GM12878 (cell line): Measurements from ENCODE around the gene TIMM17B. TPM values are rescaled to one million over a fixed set of nuclear protein-coding genes. Genes with fewer than 3 reads are reported as not detected.

Experiments
- MTA2 ChIP-seq: fragments of 450-650 bp; IDR thresholded peaks from 2 replicates; pipeline ENCODE4 v1.6.1; 2016; ENCODE audit warnings: low read depth, mild to moderate bottlenecking, moderate library complexity
- NFYA ChIP-seq: IDR thresholded peaks from 2 replicates; pipeline ENCODE4 v1.6.1; 2011; ENCODE audit warnings: low read depth, mild to moderate bottlenecking, low read length, improper control_type of control experiment, borderline replicate concordance
- polyA plus RNA-seq, 11 experiments: library from polyadenylated mRNA; depleted of rRNA in 4 of 11; unstranded in 6 of 11; stranded (reverse) in 5 of 11; fragments of >200 nt; fragmentation: Nextera tagmentation in 4 of 11; fragmentation: Illumina TruSeq in 1 of 11; extraction: Ambion mirVana in 4 of 11; extraction: Trizol in 1 of 11; gene quantifications; 1 replicate in 1 of 11; 2 replicates in 10 of 11; pipeline versions ENCODE4 v1.2.1 to v1.2.3, GENCODE V29; 2011 to 2016; ENCODE audit warnings: inconsistent platforms in 2 of 11, missing spikeins in 2 of 11, low read depth in 1 of 11
- total RNA-seq, 4 experiments: library from RNA; depleted of rRNA in 3 of 4; stranded (reverse); fragments of >200 nt in 3 of 4; fragmentation: Illumina TruSeq in 1 of 4; extraction: Trizol in 1 of 4; gene quantifications; 2 replicates each; pipeline versions ENCODE4 v1.2.1 to v1.2.3, GENCODE V29; 2013 to 2021
- TF ChIP-seq, protein P1 (sequence below): fragments of 450-650 bp; IDR thresholded peaks from 2 replicates; pipeline ENCODE4 v1.6.1; 2017; ENCODE audit warnings: antibody characterized with exemption, mild to moderate bottlenecking, moderate library complexity
- TF ChIP-seq, protein P2 (sequence below): fragments of 450-650 bp; IDR thresholded peaks from 2 replicates; pipeline ENCODE4 v1.6.1; 2014; ENCODE audit warnings: mild to moderate bottlenecking
- TF ChIP-seq, protein P3 (sequence below): IDR thresholded peaks from 2 replicates; pipeline ENCODE4 v1.6.1; 2011; ENCODE audit warnings: mild to moderate bottlenecking, low read depth, low read length, moderate library complexity; ENCODE audit not compliant: insufficient replicate concordance
- TF ChIP-seq, protein P4 (sequence below): IDR thresholded peaks from 2 replicates; pipeline ENCODE4 v1.6.1; 2011; ENCODE audit warnings: low read depth, low read length, improper control_type of control experiment, borderline replicate concordance

Gene TIMM17B
- total and polyA plus RNA-seq, 10 of the 15 experiments (the other 5 are each of a cell fraction or from before 2014, with no cell fraction given), result 4.5 to 88.7 (median 47.5) TPM

DNA sequence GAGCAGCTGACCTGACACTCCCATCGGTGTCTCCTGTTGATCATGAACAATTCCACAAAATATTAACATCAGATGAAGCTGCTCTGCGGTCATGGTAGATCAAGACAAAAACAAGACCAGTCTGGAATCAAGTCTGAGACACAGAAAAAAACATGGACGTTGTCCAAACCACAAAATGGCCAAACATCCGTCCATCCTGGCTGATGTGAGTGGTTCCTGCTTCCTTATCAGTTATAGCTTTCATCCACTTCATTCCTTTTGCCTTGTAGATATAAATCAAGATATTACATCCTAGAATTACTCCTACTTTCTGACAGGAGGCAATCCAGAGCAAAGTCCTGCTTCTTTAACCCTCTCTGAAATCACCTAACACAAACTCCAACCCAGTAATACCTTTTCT is 33.4 kb downstream of the TIMM17B start (continued):
- TF ChIP-seq, protein P1, sequence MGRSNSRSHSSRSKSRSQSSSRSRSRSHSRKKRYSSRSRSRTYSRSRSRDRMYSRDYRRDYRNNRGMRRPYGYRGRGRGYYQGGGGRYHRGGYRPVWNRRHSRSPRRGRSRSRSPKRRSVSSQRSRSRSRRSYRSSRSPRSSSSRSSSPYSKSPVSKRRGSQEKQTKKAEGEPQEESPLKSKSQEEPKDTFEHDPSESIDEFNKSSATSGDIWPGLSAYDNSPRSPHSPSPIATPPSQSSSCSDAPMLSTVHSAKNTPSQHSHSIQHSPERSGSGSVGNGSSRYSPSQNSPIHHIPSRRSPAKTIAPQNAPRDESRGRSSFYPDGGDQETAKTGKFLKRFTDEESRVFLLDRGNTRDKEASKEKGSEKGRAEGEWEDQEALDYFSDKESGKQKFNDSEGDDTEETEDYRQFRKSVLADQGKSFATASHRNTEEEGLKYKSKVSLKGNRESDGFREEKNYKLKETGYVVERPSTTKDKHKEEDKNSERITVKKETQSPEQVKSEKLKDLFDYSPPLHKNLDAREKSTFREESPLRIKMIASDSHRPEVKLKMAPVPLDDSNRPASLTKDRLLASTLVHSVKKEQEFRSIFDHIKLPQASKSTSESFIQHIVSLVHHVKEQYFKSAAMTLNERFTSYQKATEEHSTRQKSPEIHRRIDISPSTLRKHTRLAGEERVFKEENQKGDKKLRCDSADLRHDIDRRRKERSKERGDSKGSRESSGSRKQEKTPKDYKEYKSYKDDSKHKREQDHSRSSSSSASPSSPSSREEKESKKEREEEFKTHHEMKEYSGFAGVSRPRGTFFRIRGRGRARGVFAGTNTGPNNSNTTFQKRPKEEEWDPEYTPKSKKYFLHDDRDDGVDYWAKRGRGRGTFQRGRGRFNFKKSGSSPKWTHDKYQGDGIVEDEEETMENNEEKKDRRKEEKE, result no peak
- TF ChIP-seq, protein P2, sequence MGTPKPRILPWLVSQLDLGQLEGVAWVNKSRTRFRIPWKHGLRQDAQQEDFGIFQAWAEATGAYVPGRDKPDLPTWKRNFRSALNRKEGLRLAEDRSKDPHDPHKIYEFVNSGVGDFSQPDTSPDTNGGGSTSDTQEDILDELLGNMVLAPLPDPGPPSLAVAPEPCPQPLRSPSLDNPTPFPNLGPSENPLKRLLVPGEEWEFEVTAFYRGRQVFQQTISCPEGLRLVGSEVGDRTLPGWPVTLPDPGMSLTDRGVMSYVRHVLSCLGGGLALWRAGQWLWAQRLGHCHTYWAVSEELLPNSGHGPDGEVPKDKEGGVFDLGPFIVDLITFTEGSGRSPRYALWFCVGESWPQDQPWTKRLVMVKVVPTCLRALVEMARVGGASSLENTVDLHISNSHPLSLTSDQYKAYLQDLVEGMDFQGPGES, result no peak
- TF ChIP-seq MTA2 (no peak), NFYA (no peak)
- TF ChIP-seq, protein P3, sequence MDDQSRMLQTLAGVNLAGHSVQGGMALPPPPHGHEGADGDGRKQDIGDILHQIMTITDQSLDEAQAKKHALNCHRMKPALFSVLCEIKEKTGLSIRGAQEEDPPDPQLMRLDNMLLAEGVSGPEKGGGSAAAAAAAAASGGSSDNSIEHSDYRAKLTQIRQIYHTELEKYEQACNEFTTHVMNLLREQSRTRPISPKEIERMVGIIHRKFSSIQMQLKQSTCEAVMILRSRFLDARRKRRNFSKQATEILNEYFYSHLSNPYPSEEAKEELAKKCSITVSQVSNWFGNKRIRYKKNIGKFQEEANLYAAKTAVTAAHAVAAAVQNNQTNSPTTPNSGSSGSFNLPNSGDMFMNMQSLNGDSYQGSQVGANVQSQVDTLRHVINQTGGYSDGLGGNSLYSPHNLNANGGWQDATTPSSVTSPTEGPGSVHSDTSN, result no peak
- TF ChIP-seq, protein P4, sequence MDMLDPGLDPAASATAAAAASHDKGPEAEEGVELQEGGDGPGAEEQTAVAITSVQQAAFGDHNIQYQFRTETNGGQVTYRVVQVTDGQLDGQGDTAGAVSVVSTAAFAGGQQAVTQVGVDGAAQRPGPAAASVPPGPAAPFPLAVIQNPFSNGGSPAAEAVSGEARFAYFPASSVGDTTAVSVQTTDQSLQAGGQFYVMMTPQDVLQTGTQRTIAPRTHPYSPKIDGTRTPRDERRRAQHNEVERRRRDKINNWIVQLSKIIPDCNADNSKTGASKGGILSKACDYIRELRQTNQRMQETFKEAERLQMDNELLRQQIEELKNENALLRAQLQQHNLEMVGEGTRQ, result no peak
- TF ChIP-seq, all 136 proteins: peak for 0
